OCI-LY1 (cell line): Measurements from ENCODE around the gene KCNH8.

Source experiments
- EZH2 ChIP-seq: fragments of 200-600 bp; sonication (generic), shearing (Covaris generic); IDR thresholded peaks from 2 replicates; pipeline ENCODE4 v1.8.0; 2017; ENCODE audit warnings: borderline replicate concordance, mixed run types, mild to moderate bottlenecking, antibody characterized with exemption, low read length, moderate library complexity, mixed read lengths
- TF ChIP-seq, protein P1 (sequence below): fragments of 200-600 bp; sonication (generic), shearing (Covaris generic); IDR thresholded peaks from 2 replicates; pipeline ENCODE4 v1.5.1; 2017; ENCODE audit warnings: mild to moderate bottlenecking, antibody characterized with exemption, low read length, moderate library complexity, mixed read lengths

DNA sequence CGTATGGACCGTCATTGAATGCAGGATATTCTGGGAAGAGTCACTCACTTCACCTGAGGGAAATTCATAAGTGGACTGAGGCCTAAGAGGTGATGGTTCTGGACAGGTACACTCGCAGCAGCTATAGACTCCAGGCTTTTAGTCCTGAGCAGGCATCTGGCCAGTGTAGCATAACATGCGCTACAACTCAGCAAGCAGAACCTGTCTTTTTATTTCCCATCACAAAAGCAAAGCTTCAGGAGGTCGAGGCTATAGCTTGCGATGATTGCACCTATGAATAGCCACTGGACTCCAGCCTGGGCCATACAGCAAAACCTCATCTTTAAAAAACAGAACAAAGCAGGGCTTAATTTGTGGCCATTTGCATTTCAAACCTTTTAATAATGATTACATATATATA is 185.8 kb downstream of the KCNH8 start:
- TF ChIP-seq, protein P1, sequence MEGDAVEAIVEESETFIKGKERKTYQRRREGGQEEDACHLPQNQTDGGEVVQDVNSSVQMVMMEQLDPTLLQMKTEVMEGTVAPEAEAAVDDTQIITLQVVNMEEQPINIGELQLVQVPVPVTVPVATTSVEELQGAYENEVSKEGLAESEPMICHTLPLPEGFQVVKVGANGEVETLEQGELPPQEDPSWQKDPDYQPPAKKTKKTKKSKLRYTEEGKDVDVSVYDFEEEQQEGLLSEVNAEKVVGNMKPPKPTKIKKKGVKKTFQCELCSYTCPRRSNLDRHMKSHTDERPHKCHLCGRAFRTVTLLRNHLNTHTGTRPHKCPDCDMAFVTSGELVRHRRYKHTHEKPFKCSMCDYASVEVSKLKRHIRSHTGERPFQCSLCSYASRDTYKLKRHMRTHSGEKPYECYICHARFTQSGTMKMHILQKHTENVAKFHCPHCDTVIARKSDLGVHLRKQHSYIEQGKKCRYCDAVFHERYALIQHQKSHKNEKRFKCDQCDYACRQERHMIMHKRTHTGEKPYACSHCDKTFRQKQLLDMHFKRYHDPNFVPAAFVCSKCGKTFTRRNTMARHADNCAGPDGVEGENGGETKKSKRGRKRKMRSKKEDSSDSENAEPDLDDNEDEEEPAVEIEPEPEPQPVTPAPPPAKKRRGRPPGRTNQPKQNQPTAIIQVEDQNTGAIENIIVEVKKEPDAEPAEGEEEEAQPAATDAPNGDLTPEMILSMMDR = no peak
- no peak for TF ChIP-seq EZH2
